ENCODE results near the gene SLBP. TPM values are rescaled to one million over a fixed set of nuclear protein-coding genes. Genes with fewer than 3 reads are reported as not detected.

SLBP gene
- total and polyA plus RNA-seq, 2 donors (not counting 1 experiment from before 2014, with no cell fraction given), result 49.7 to 108 TPM

GRCh38 chr4:1751155-1751918 is 39.2 kb upstream of the SLBP start:
- no peaks in the 10 kb centered on the region for H3K9me3 ChIP-seq (ENCODE audit: control insufficient read depth, insufficient read depth, low read depth, low read length)
- no peak for DNase-seq (ENCODE audit: low read depth in 2 of 2)
- no peaks in the 10 kb centered on the region for H4K20me1 ChIP-seq (ENCODE audit: control insufficient read depth, extremely low read depth, insufficient read depth, low read length)
- no peak overlapping the region for H3K4me3 ChIP-seq (replicated peaks in 1 of 4; ENCODE audit: control extremely low read depth in 1 of 4, insufficient read depth in 1 of 4, low read depth in 3 of 4, low read length in 4 of 4)
- H3K9ac ChIP-seq (ENCODE audit: insufficient read depth, low read length), result no peak overlapping the region
- no peak for TF ChIP-seq EZH2 (IDR thresholded peaks at IDR 0.05; ENCODE audit: low read length, missing control alignments)
- TF ChIP-seq, protein P1, sequence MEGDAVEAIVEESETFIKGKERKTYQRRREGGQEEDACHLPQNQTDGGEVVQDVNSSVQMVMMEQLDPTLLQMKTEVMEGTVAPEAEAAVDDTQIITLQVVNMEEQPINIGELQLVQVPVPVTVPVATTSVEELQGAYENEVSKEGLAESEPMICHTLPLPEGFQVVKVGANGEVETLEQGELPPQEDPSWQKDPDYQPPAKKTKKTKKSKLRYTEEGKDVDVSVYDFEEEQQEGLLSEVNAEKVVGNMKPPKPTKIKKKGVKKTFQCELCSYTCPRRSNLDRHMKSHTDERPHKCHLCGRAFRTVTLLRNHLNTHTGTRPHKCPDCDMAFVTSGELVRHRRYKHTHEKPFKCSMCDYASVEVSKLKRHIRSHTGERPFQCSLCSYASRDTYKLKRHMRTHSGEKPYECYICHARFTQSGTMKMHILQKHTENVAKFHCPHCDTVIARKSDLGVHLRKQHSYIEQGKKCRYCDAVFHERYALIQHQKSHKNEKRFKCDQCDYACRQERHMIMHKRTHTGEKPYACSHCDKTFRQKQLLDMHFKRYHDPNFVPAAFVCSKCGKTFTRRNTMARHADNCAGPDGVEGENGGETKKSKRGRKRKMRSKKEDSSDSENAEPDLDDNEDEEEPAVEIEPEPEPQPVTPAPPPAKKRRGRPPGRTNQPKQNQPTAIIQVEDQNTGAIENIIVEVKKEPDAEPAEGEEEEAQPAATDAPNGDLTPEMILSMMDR (conservative IDR thresholded peaks at IDR 0.05 in 1 of 2, IDR thresholded peaks at IDR 0.05 in 1 of 2; ENCODE audit: low read depth in 1 of 2, low read length in 2 of 2), result no peak
- no peaks in the 10 kb centered on the region for H3K36me3 ChIP-seq (ENCODE audit: control insufficient read depth, insufficient read depth, low read length)
- no peaks in the 10 kb centered on the region for H3K79me2 ChIP-seq (ENCODE audit: control insufficient read depth, insufficient read depth, low read length)
- H3K4me2 ChIP-seq (ENCODE audit: extremely low read depth, insufficient read depth, low read length), result no peak overlapping the region
- H3K27me3 ChIP-seq (ENCODE audit: control insufficient read depth, insufficient read depth, low read length), result no peaks in the 10 kb centered on the region
- H2AFZ ChIP-seq (ENCODE audit: low read length), result no peak overlapping the region
- no peaks in the 10 kb centered on the region for H3K4me1 ChIP-seq (ENCODE audit: control insufficient read depth, extremely low read depth, insufficient read depth, low read length)
- no peak overlapping the region for H3K27ac ChIP-seq (ENCODE audit: insufficient read depth, low read length)

- no peaks in the 10 kb centered on the region for H3K27me3 ChIP-seq (ENCODE audit: control insufficient read depth, insufficient read depth, low read length)
- no peak overlapping the region for H3K4me3 ChIP-seq (replicated peaks in 1 of 4; ENCODE audit: control extremely low read depth in 1 of 4, insufficient read depth in 1 of 4, low read depth in 3 of 4, low read length in 4 of 4)
- H3K9me3 ChIP-seq (ENCODE audit: control insufficient read depth, insufficient read depth, low read depth, low read length), result no peaks in the 10 kb centered on the region
- H3K9ac ChIP-seq (ENCODE audit: insufficient read depth, low read length), result no peak overlapping the region
- no peak overlapping the region for H2AFZ ChIP-seq (ENCODE audit: low read length)
- no peaks in the 10 kb centered on the region for H3K79me2 ChIP-seq (ENCODE audit: control insufficient read depth, insufficient read depth, low read length)
- peaks cover 2% of the 10 kb centered on the region for H4K20me1 ChIP-seq (ENCODE audit: control insufficient read depth, extremely low read depth, insufficient read depth, low read length)
- H3K4me2 ChIP-seq (ENCODE audit: extremely low read depth, insufficient read depth, low read length), result no peak overlapping the region
- H3K27ac ChIP-seq (ENCODE audit: insufficient read depth, low read length), result no peak overlapping the region
- no peak for DNase-seq (ENCODE audit: low read depth in 2 of 2)
- no peaks in the 10 kb centered on the region for H3K4me1 ChIP-seq (ENCODE audit: control insufficient read depth, extremely low read depth, insufficient read depth, low read length)
- no peak for TF ChIP-seq EZH2 (IDR thresholded peaks at IDR 0.05; ENCODE audit: low read length, missing control alignments)
- H3K36me3 ChIP-seq (ENCODE audit: control insufficient read depth, insufficient read depth, low read length), result no peaks in the 10 kb centered on the region
Measured at GRCh38 chr4:1750381-1751154, 38.4 kb upstream of the SLBP start.

DNA sequence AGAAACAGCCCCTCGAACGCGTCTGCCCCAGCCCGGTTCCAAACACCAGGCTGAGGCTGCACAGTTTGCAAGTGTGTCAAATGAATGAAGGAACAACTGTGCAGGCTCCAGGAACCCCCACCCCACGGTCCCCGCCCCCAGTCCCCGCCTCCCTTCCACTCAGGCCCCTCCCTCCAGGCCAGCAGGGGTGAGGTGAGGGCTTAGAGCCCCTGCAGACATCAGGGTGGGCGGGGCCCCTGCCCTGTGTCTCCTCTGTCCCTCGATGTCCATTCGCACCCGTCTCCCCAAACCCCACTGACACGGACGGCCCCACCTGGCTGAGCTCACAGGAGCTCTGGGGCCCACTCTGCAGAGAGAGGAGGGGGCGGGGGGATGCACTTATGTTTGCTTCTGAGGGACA is 37.7 kb upstream of the SLBP start:
- H3K27me3 ChIP-seq (ENCODE audit: control insufficient read depth, insufficient read depth, low read length), result no peaks in the 10 kb centered on the region
- TF ChIP-seq, protein P1 (conservative IDR thresholded peaks at IDR 0.05 in 1 of 2, IDR thresholded peaks at IDR 0.05 in 1 of 2; ENCODE audit: low read depth in 1 of 2, low read length in 2 of 2), result no peak
- no peak for TF ChIP-seq EZH2 (IDR thresholded peaks at IDR 0.05; ENCODE audit: low read length, missing control alignments)
- no peak overlapping the region for H2AFZ ChIP-seq (ENCODE audit: low read length)
- DNase-seq (ENCODE audit: low read depth in 2 of 2), result no peak
- H4K20me1 ChIP-seq (ENCODE audit: control insufficient read depth, extremely low read depth, insufficient read depth, low read length), result peaks cover 2% of the 10 kb centered on the region
- no peaks in the 10 kb centered on the region for H3K9me3 ChIP-seq (ENCODE audit: control insufficient read depth, insufficient read depth, low read depth, low read length)
- H3K79me2 ChIP-seq (ENCODE audit: control insufficient read depth, insufficient read depth, low read length), result no peaks in the 10 kb centered on the region
- no peak overlapping the region for H3K9ac ChIP-seq (ENCODE audit: insufficient read depth, low read length)
- peaks cover 3% of the 10 kb centered on the region for H3K36me3 ChIP-seq (ENCODE audit: control insufficient read depth, insufficient read depth, low read length)
- no peak overlapping the region for H3K4me3 ChIP-seq (replicated peaks in 1 of 4; ENCODE audit: control extremely low read depth in 1 of 4, insufficient read depth in 1 of 4, low read depth in 3 of 4, low read length in 4 of 4)
- no peak overlapping the region for H3K27ac ChIP-seq (ENCODE audit: insufficient read depth, low read length)
- H3K4me1 ChIP-seq (ENCODE audit: control insufficient read depth, extremely low read depth, insufficient read depth, low read length), result no peaks in the 10 kb centered on the region
- H3K4me2 ChIP-seq (ENCODE audit: extremely low read depth, insufficient read depth, low read length), result no peak overlapping the region

Data from fibroblast of lung (primary cell).